ENCODE data around the gene LHFPL2.
"Not testable (repeated sequence)": the region's sequence is repeated elsewhere in the genome, so short reads cannot be mapped to it uniquely, and the experiment has no call there.

LHFPL2 gene

GRCh38 chr5:78670701-78671269 lies 22.2 kb upstream of the LHFPL2 start:
- H3K9me3 ChIP-seq (ENCODE audit: control insufficient read depth, low read length) = no peaks in the 10 kb centered on the region
- H3K27ac ChIP-seq = no peak overlapping the region
- no peak overlapping the region for H3K9ac ChIP-seq
- H3K27me3 ChIP-seq (ENCODE audit: control insufficient read depth, insufficient read depth, low read length) = no peaks in the 10 kb centered on the region
- no peaks in the 10 kb centered on the region for H3K79me2 ChIP-seq
- H3K4me1 ChIP-seq = no peaks in the 10 kb centered on the region
- H2AFZ ChIP-seq = no peak overlapping the region
- H3K4me3 ChIP-seq (ENCODE audit: low read depth, low read length) = no peak overlapping the region
- H3K36me3 ChIP-seq (ENCODE audit: control insufficient read depth, insufficient read depth, low read length) = no peaks in the 10 kb centered on the region
- TF ChIP-seq, protein P1, sequence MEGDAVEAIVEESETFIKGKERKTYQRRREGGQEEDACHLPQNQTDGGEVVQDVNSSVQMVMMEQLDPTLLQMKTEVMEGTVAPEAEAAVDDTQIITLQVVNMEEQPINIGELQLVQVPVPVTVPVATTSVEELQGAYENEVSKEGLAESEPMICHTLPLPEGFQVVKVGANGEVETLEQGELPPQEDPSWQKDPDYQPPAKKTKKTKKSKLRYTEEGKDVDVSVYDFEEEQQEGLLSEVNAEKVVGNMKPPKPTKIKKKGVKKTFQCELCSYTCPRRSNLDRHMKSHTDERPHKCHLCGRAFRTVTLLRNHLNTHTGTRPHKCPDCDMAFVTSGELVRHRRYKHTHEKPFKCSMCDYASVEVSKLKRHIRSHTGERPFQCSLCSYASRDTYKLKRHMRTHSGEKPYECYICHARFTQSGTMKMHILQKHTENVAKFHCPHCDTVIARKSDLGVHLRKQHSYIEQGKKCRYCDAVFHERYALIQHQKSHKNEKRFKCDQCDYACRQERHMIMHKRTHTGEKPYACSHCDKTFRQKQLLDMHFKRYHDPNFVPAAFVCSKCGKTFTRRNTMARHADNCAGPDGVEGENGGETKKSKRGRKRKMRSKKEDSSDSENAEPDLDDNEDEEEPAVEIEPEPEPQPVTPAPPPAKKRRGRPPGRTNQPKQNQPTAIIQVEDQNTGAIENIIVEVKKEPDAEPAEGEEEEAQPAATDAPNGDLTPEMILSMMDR (IDR thresholded peaks at IDR 0.05) = no peak
- no peak overlapping the region for H3K4me2 ChIP-seq (ENCODE audit: low read length)

GRCh38 chr5:78669331-78669730 lies 20.8 kb upstream of the LHFPL2 start:
- TF ChIP-seq, protein P1 (IDR thresholded peaks at IDR 0.05) = no peak
- Histone ChIP-seq H3K4me2 (ENCODE audit: low read length) (no peak overlapping the region), H3K27ac (no peak overlapping the region), H3K36me3 (ENCODE audit: control insufficient read depth, insufficient read depth, low read length) (no peaks in the 10 kb centered on the region), H3K27me3 (ENCODE audit: control insufficient read depth, insufficient read depth, low read length) (no peaks in the 10 kb centered on the region), H3K79me2 (no peaks in the 10 kb centered on the region), H3K9me3 (ENCODE audit: control insufficient read depth, low read length) (no peaks in the 10 kb centered on the region), H3K9ac (no peak overlapping the region), H2AFZ (no peak overlapping the region), H3K4me3 (ENCODE audit: low read depth, low read length) (no peak overlapping the region), H3K4me1 (no peaks in the 10 kb centered on the region)

GRCh38 chr5:78667461-78668103 lies 19.0 kb upstream of the LHFPL2 start:
- Histone ChIP-seq H3K27ac (no peak overlapping the region), H3K4me2 (ENCODE audit: low read length) (no peak overlapping the region), H3K27me3 (ENCODE audit: control insufficient read depth, insufficient read depth, low read length) (no peaks in the 10 kb centered on the region), H3K36me3 (ENCODE audit: control insufficient read depth, insufficient read depth, low read length) (no peaks in the 10 kb centered on the region), H3K79me2 (no peaks in the 10 kb centered on the region), H3K4me1 (no peaks in the 10 kb centered on the region), H3K4me3 (ENCODE audit: low read depth, low read length) (no peak overlapping the region), H3K9ac (no peak overlapping the region), H3K9me3 (ENCODE audit: control insufficient read depth, low read length) (no peaks in the 10 kb centered on the region), H2AFZ (no peak overlapping the region)
- TF ChIP-seq, protein P1 (IDR thresholded peaks at IDR 0.05) = no peak

GRCh38 chr5:78666975-78667374 lies 18.4 kb upstream of the LHFPL2 start:
- H3K4me1 ChIP-seq; H3K79me2 ChIP-seq; H3K9ac ChIP-seq; H3K4me3 ChIP-seq (ENCODE audit: low read depth, low read length); H3K27ac ChIP-seq; H3K36me3 ChIP-seq (ENCODE audit: control insufficient read depth, insufficient read depth, low read length); H3K4me2 ChIP-seq (ENCODE audit: low read length); H3K27me3 ChIP-seq (ENCODE audit: control insufficient read depth, insufficient read depth, low read length); H2AFZ ChIP-seq; H3K9me3 ChIP-seq (ENCODE audit: control insufficient read depth, low read length): not testable (repeated sequence)

DNA sequence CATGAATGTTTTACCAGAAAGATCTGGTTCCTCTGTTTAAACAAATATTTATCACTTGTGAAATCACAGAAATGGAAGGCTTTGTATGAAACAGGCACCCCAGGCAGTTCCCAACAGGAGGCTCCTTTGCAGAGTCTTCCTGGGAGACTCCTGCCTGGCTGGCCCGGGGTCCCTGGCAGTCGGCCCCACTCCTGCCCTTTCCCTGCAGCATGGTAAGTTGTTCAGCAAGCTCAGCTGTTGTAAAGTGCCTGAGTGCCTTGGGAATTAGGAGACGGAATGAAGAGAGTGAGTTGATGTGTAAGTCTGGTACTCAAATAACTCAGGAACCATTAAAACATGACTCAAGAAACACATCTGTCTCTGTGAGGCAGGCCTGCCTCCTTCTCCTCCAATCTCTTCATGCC lies 17.5 kb upstream of the LHFPL2 start:
- Histone ChIP-seq H3K4me1 (no peaks in the 10 kb centered on the region), H3K27ac (no peak overlapping the region), H3K4me3 (ENCODE audit: low read depth, low read length) (no peak overlapping the region), H3K79me2 (no peaks in the 10 kb centered on the region), H3K4me2 (ENCODE audit: low read length) (no peak overlapping the region), H3K27me3 (ENCODE audit: control insufficient read depth, insufficient read depth, low read length) (no peaks in the 10 kb centered on the region), H3K9ac (no peak overlapping the region), H3K9me3 (ENCODE audit: control insufficient read depth, low read length) (no peaks in the 10 kb centered on the region), H2AFZ (no peak overlapping the region), H3K36me3 (ENCODE audit: control insufficient read depth, insufficient read depth, low read length) (no peaks in the 10 kb centered on the region)
- TF ChIP-seq, protein P1 (IDR thresholded peaks at IDR 0.05) = no peak

Measured in parathyroid adenoma (tissue), 2 donors.